DMS53 (cell line): ENCODE measurements around the gene PRCC.

Experiments used
- DNase-seq: peaks from one replicate; lab custom pipeline; 2025; lab: John Stamatoyannopoulos, UW

PRCC gene

DNA sequence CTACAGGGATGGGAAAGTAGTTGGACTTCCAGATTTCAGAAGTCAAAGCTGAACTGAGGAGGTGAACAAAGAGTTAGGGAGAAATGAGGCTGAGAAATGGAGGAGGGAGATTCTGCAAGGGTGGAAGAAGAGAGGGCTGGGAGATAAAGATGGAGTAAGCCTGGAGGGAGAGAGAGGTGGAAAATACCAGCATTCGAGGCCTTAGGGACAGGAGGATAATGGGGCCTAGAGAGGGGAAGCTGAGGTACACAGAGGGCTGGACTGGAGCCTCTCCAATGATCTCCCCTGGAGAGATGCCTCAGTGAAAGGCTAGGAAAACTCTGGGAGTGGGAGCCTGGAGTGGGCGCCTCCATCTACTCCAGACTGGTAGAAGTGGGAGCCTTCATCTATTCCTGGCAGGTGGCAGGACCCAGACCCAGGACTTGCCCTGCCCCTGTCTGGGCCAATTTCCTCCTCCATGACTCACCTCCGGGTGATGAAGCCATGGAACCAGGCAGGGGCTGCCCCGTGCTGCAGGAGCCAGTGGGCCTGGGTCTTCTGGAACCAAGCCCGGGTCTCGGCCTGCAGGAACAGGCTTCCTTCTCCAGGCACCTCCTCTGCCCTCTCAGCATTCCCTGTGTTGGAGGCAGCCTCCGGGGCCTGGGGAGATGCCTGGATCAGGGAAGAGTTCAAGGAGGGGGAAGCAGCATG lies 47.4 kb downstream of the PRCC start:
- peak; percentile 27 for DNase-seq

DNA sequence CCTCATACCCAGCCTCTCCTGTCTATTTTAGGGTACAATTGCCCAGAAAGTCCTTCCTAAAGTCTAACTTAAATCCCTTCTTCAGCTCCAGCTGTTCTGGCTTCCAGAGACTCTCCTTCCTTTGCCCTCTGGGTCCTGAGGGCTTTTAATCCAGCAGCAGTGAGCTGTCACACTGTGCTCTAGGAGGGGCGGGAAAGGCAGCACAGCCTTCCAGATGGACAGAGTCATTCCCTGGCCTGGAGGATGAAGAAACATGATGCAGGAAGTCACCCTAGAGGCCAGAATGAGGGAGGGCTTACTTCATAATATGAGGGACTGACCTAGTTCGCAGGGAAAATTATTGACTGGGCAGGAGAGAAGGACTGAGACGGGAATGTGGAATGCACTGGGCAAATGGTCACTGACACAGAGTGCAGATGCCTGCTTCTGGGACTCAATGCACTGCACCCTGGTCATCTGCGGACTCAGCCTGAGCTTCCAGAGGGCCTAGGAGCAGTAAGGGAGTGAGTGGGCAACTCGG lies 48.0 kb downstream of the PRCC start:
- DNase-seq: peak; percentile 38

GRCh38 chr1:156815961-156816422 lies 48.7 kb downstream of the PRCC start:
- no peak for DNase-seq

GRCh38 chr1:156816561-156817328 lies 49.4 kb downstream of the PRCC start, which contains the start of gene SH2D2A:
TSS of gene SH2D2A (minus strand) at chr1:156816848. CDS start at chr1:156816708, 140 bp downstream.
- no peak for DNase-seq

- no peak for DNase-seq
Observed at GRCh38 chr1:156821801-156822200, 54.5 kb downstream of the PRCC start.

DNA sequence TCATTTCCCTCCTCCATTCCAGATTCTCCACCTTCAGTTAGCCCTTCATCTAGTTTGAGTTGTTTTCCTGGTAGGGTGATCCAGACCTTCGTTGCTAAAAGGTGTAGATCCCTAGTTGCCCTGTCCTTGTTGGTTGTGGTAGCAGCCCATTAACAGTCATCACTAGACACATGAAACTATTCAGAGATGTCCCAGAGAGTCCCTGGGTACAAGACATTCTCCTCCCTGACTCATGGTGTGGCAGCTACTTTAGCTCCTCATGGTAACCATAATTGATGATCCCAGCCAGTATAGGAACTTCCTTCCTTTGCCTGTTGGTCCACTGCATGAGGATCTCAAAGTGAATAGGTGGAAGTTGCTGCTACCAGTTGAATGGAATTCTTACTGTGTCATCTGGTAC lies 55.3 kb downstream of the PRCC start:
- no peak for DNase-seq

DNA sequence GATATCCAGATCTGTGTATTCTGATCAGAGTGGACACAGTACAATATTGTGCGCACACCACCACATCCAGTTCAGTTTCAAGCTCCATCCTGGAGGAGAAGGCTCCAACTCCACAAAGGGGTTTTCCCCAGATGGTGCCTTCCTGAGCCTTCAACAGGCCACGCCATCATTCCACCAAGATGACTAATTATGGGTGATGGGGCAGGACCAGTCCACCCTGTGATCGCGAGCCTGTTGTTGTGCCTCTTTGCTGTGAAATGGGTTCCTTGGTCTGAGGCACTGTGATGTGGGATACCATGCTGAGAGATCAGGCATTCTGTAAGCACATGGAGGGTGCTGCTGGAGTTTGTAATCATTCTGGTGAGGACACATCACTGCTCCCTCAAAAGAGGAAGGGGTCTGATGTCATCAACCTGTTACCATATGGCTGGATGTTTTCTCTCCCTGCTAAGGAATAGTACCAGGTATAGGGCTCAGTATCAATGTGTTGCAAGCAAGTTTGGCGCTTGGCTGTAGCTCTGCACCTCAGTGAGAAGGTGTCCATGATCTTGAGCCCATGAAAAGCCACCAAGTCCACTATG lies 56.0 kb downstream of the PRCC start:
- DNase-seq: no peak

DNA sequence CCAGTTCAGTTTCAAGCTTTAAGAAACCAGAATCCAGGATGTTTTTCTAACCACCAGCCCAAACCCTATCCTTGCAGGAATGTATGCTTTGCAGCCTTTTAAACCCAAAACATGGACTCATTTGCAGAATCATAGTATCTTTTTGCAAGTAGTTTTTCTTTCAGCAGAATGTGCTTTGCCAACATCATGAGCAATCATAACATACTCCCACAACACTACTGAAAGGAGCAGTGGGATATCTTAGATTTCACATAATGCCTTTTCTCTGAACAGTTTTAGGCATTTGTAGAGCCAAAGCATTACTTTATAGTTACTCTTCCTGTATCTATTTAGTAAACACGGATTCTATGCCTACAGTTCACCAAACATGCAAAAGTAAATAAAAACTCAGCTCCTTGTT lies 59.3 kb downstream of the PRCC start:
- no peak for DNase-seq

DNA sequence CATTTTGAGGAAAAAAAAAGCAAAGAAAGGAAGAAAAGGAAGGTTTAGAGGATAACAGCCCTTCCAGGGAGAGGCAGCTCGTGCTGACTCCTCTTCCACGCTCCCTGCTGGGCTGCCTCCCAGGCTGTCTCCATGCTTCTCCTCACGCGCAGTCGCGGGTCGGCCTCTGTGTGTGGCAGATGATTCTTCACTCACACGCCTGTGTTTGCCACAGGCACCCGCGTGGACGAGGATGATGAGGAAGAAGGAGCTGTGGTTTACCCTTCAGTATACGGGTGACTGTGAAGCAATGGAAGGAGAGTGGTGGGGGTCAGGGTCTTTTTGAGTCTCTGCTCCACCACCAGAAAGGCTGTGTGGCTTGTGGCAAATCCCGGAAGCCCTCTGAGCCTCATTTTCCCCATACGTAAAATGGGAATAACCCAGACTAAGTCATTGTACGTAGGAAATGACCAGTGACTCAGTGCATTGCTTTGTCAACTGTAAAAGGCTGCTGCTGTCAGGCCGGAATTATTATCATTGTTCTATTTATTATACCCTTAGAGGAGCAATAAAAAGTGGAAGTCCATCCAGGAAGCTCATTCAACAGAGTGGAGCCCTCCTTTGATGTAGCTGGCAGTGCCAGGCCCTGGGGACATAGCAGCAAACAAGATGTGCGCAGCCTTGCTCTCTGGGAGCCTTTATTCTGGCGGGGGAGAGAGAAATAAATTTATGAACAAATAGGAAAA lies 61.2 kb downstream of the PRCC start:
- no peak for DNase-seq

GRCh38 chr1:156832434-156832833 lies 65.1 kb downstream of the PRCC start:
- DNase-seq: no peak

- DNase-seq: peak; percentile 28
Observed at GRCh38 chr1:156833603-156834002, 66.3 kb downstream of the PRCC start.

- no peak for DNase-seq
Observed at GRCh38 chr1:156834322-156834721, 67.0 kb downstream of the PRCC start.

DNA sequence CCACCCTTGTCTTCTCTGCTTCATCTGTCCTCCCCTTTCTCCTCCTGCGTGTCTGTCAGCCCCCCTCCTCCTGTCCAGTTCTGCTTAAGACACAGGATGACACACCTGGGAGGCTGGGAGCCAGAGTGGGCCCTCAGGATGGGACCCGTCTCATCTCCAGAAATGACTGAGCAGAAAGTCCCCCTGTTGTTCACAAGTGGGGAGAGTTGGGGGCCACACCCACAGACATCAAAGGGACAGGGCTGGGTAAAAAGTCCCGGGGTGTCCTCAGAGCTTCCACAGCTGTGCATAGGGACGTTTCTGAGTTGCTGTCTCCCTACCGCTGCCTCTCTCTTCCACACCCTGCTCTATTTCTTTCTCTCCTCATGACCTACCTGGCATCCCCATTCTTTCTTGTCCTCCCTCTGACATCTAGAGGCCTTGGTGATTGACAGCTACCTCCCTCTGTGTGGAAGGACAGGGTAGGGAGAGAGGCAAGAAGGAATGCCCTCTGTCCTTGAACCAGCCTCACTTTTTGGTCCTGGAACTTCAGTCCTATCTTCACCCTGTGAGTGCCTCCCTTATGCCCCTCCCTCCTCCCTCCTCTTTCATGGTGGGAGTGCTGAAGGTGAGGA lies 68.8 kb downstream of the PRCC start:
- no peak for DNase-seq

DNA sequence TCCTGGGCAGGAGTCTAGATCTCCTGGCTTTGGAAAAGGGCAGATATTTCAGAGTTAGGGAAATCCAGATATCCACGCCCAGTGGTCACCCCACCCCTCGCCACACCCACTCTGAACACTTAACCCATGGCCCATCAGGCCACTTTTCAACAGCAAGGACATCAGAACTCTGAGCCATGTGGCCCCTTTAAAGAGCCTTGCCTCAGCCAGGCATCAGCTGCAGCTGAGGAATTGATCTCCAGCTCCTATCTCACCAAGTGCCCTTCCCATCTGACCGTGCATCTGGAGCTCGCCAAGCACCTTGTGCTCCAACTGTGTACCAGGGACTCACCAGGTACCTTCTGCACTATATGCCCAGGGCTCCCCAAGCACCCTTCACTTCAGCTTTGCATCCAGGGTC lies 69.6 kb downstream of the PRCC start:
- DNase-seq: no peak

GRCh38 chr1:156838972-156839371 lies 71.6 kb downstream of the PRCC start:
- DNase-seq: peak; percentile 49

- peak; percentile 37 for DNase-seq
Observed at GRCh38 chr1:156839426-156840109, 72.2 kb downstream of the PRCC start.

GRCh38 chr1:156840186-156840897 lies 73.0 kb downstream of the PRCC start:
- DNase-seq: no peak

DNA sequence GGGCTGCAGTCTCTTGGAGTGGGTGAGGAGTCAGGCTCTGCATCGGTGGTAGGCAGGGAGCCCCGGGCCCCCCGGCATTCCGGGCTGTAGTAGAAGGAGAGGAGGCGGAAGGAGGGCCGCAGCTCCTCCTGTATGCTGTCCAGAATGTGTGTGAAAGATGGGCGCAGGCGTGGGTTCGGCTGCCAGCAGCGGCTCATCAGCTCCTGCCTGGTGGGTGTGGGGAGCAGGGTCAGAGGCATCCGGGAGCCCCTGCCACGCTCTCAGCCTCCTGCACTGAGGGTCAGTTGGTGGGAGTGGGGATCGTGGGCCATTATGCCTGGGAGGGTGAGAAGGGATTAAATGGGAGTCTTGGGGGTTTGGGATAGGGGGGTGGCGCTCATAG lies 73.6 kb downstream of the PRCC start:
- DNase-seq: no peak

- DNase-seq: no peak
Observed at GRCh38 chr1:156841295-156841855, 74.0 kb downstream of the PRCC start.
